Osteoblast (primary cell): ENCODE measurements around the gene RASSF10. TPM values are rescaled to one million over a fixed set of nuclear protein-coding genes. Genes with fewer than 3 reads are reported as not detected.

Experiments used
- DNase-seq: peaks from one replicate; pipeline ENCODE4 v3.0.0; 2011; ENCODE audit warnings: low spot score, mixed read lengths; ENCODE audit not compliant: insufficient read length; ENCODE audit errors: missing footprints
- H2AFZ ChIP-seq: 2 replicates; pipeline ENCODE4 v1.6.0; 2011; ENCODE audit warnings: mild to moderate bottlenecking, low read length
- H3K27ac ChIP-seq: 2 replicates; pipeline ENCODE4 v1.5.1; 2011; ENCODE audit warnings: mild to moderate bottlenecking, low read depth, low read length, moderate library complexity
- H3K27me3 ChIP-seq: 2 replicates; pipeline ENCODE4 v1.6.0; 2012; ENCODE audit warnings: mild to moderate bottlenecking, control low read depth, inconsistent platforms, low read length, moderate library complexity; ENCODE audit not compliant: insufficient read depth
- H3K36me3 ChIP-seq: 2 replicates; pipeline ENCODE4 v1.5.1; 2011; ENCODE audit warnings: mild to moderate bottlenecking, low read length, control low read depth, moderate library complexity; ENCODE audit not compliant: insufficient read depth
- H3K4me1 ChIP-seq: 2 replicates; pipeline ENCODE4 v1.5.1; 2011; ENCODE audit warnings: mild to moderate bottlenecking, low read length, control low read depth, moderate library complexity; ENCODE audit not compliant: insufficient read depth
- H3K4me2 ChIP-seq: 2 replicates; pipeline ENCODE4 v1.6.0; 2011; ENCODE audit warnings: mild to moderate bottlenecking, low read length; ENCODE audit not compliant: insufficient read depth
- H3K4me3 ChIP-seq: fragments of 200-600 bp; sonication (generic); 3 replicates; pipeline ENCODE4 v1.5.1; 2012; ENCODE audit warnings: mild to moderate bottlenecking, low read length, inconsistent platforms; ENCODE audit not compliant: insufficient read depth
- H3K79me2 ChIP-seq: 2 replicates; pipeline ENCODE4 v1.6.0; 2012; ENCODE audit warnings: mild to moderate bottlenecking, low read length, control low read depth, inconsistent platforms; ENCODE audit not compliant: insufficient read depth
- H3K9me3 ChIP-seq: 2 replicates; pipeline ENCODE4 v1.5.1; 2011; ENCODE audit warnings: low read depth, low read length, control low read depth
- H4K20me1 ChIP-seq: 2 replicates; pipeline ENCODE4 v1.6.0; 2012; ENCODE audit warnings: mild to moderate bottlenecking, low read length, control low read depth; ENCODE audit not compliant: insufficient read depth
- total RNA-seq: library from RNA; depleted of rRNA; stranded (reverse); fragments of >200 nt; gene quantifications from 2 replicates; pipeline ENCODE4 v1.2.3, GENCODE V29; 2012
- TF ChIP-seq, protein P1 (sequence below): IDR thresholded peaks from 2 replicates; pipeline ENCODE4 v1.5.1; 2011; ENCODE audit warnings: mild to moderate bottlenecking, low read depth, low read length, moderate library complexity; ENCODE audit errors: extremely low read depth

The RASSF10 gene
- total RNA-seq, 1 donor = 0.72 TPM

DNA sequence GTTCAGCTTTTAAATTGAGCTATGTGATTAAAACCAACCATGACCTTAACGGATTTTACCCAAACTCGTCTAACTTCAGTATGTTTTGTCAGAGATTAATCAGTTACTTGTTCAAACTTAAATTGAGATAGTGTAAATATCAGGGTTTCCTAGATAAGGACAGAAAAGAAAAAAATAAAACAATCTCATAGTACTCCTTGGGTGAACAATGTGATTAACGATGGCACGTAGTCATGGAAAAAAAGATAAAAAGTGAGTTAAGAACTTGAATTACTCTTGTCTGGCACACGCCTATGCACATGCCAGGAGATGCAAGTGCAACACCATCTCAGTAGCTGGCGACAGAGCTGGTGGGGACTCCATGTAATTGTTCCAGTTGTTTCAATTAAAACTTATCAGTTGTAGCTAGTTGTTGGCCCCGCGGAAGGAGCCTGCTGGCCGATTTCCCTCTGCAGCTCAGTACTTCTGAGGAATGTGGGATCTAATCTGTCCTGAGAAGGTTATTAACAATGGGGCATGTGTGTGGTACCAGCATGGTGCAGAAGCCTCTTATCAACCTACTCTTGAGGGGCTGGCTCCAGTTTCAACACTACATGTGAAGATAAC lies 3.0 kb downstream of the RASSF10 start:
- peaks cover 94% of the 10 kb centered on the region for H3K27me3 ChIP-seq
- H3K27ac ChIP-seq = no peak overlapping the region
- H3K79me2 ChIP-seq = no peaks in the 10 kb centered on the region
- no peaks in the 10 kb centered on the region for H3K9me3 ChIP-seq
- no peak overlapping the region for H3K4me2 ChIP-seq
- no peaks in the 10 kb centered on the region for H4K20me1 ChIP-seq
- H3K4me1 ChIP-seq = no peaks in the 10 kb centered on the region
- H3K4me3 ChIP-seq = no peak overlapping the region
- DNase-seq = no peak
- H3K36me3 ChIP-seq = no peaks in the 10 kb centered on the region
- TF ChIP-seq, protein P1, sequence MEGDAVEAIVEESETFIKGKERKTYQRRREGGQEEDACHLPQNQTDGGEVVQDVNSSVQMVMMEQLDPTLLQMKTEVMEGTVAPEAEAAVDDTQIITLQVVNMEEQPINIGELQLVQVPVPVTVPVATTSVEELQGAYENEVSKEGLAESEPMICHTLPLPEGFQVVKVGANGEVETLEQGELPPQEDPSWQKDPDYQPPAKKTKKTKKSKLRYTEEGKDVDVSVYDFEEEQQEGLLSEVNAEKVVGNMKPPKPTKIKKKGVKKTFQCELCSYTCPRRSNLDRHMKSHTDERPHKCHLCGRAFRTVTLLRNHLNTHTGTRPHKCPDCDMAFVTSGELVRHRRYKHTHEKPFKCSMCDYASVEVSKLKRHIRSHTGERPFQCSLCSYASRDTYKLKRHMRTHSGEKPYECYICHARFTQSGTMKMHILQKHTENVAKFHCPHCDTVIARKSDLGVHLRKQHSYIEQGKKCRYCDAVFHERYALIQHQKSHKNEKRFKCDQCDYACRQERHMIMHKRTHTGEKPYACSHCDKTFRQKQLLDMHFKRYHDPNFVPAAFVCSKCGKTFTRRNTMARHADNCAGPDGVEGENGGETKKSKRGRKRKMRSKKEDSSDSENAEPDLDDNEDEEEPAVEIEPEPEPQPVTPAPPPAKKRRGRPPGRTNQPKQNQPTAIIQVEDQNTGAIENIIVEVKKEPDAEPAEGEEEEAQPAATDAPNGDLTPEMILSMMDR = no peak
- H2AFZ ChIP-seq = no peak overlapping the region

DNA sequence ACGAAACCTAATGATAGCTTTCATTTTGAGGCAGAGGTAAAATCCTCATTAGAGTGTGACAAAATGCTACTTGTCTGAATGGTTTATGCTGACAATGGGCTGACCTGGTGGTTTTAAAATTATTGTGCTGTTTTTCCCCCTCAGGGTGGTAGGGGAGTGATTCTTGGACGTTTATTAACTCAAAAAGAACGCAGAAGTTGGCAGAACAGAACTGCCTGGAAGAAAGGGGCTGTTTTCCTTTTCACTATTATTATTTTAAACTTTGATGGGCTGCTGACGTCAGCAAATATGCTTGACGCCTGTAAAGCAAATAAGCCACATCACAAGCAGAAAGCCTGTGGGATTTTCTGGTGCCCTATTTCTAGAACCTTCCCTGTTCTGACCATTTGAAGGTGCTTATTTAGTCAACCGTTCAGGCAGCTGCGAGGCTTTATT lies 4.0 kb downstream of the RASSF10 start:
- H3K27ac ChIP-seq = no peak overlapping the region
- no peak for DNase-seq
- H3K4me1 ChIP-seq = no peaks in the 10 kb centered on the region
- TF ChIP-seq, protein P1 = no peak
- H3K4me2 ChIP-seq = no peak overlapping the region
- no peaks in the 10 kb centered on the region for H3K9me3 ChIP-seq
- no peaks in the 10 kb centered on the region for H3K36me3 ChIP-seq
- H3K4me3 ChIP-seq = no peak overlapping the region
- no peak overlapping the region for H2AFZ ChIP-seq
- H4K20me1 ChIP-seq = no peaks in the 10 kb centered on the region
- peaks cover 89% of the 10 kb centered on the region for H3K27me3 ChIP-seq
- H3K79me2 ChIP-seq = no peaks in the 10 kb centered on the region

DNA sequence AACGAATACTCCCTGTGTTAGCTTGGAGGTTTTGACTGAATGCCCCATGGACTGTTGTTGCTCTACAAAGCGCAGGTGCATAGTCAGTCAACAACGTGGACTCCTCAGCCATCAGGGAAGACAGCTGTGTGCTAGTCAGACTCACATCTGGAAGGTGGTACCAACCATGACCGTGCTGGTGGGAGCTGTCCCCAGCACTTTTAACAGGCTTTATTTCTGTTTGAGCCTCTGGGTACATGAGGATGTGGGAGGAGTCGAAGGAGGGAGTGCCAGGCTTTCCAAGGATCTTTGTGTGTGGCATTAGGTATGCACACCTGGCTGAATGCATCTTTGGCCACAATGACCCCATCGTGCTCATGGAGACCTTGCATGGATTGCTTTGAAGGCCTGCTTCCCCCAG lies 6.6 kb downstream of the RASSF10 start:
- Histone ChIP-seq H3K9me3 (no peaks in the 10 kb centered on the region), H3K4me2 (no peak overlapping the region), H2AFZ (no peak overlapping the region), H4K20me1 (no peaks in the 10 kb centered on the region), H3K36me3 (no peaks in the 10 kb centered on the region), H3K27ac (no peak overlapping the region), H3K4me1 (no peaks in the 10 kb centered on the region), H3K79me2 (no peaks in the 10 kb centered on the region), H3K27me3 (peaks cover 73% of the 10 kb centered on the region), H3K4me3 (no peak overlapping the region)
- no peak for DNase-seq
- TF ChIP-seq, protein P1 = no peak

DNA sequence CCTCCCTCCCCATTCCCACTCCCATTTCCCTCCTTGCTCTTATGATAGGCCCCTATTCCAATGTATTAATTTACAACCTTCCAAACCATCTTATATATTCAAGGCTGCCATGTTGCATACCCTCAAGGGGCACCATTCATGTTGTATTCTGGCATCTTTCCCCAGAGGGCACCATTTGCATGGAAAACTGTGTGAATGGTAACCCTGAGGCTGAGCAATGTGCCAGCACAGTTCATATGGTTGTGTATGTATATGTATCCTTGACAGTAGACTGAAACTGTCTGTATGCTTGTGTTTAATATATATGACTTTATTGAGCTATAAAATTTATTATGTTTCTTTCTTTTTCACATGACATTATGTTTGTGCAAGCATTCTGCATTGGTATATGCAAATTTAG lies 7.3 kb downstream of the RASSF10 start:
- no peak for DNase-seq
- Histone ChIP-seq H3K36me3 (no peaks in the 10 kb centered on the region), H3K4me1 (no peaks in the 10 kb centered on the region), H2AFZ (no peak overlapping the region), H3K4me3 (no peak overlapping the region), H4K20me1 (no peaks in the 10 kb centered on the region), H3K9me3 (no peaks in the 10 kb centered on the region), H3K27me3 (peaks cover 71% of the 10 kb centered on the region), H3K4me2 (no peak overlapping the region), H3K79me2 (no peaks in the 10 kb centered on the region), H3K27ac (no peak overlapping the region)
- TF ChIP-seq, protein P1 = no peak
